ENCODE measurements around the gene AKT1.

AKT1 gene

GRCh38 chr14:104798300-104799243, 3.0 kb upstream of the AKT1 start:
- no peak for DNase-seq

GRCh38 chr14:104797115-104798044, 1.8 kb upstream of the AKT1 start:
- peak; percentile 31 to 80 for DNase-seq

- no peak for DNase-seq
Observed at GRCh38 chr14:104796687-104797081, 1.1 kb upstream of the AKT1 start.

- DNase-seq, result no peak
Observed at GRCh38 chr14:104795781-104796686, 486 bp upstream of the AKT1 start.

GRCh38 chr14:104794631-104794992, 936 bp downstream of the AKT1 start:
- DNase-seq, result no peak

GRCh38 chr14:104794099-104794498, 1.4 kb downstream of the AKT1 start:
- no peak for DNase-seq

- no peak for DNase-seq
Observed at GRCh38 chr14:104793703-104793959, 1.9 kb downstream of the AKT1 start.

- DNase-seq, result no peak
Observed at GRCh38 chr14:104792945-104793702, 2.4 kb downstream of the AKT1 start.

- DNase-seq, result no peak
Observed at GRCh38 chr14:104792101-104792884, 3.3 kb downstream of the AKT1 start.

GRCh38 chr14:104791425-104791824, 4.1 kb downstream of the AKT1 start:
- DNase-seq, result no peak

- DNase-seq, result no peak
Observed at GRCh38 chr14:104789752-104790743, 5.5 kb downstream of the AKT1 start.

- no peak for DNase-seq
Observed at GRCh38 chr14:104788873-104789663, 6.5 kb downstream of the AKT1 start.

GRCh38 chr14:104788161-104788818, 7.3 kb downstream of the AKT1 start:
- no peak for DNase-seq

GRCh38 chr14:104787736-104788135, 7.8 kb downstream of the AKT1 start:
- DNase-seq, result no peak

GRCh38 chr14:104786726-104787675, 8.5 kb downstream of the AKT1 start:
- DNase-seq, result no peak

- DNase-seq, result no peak
Observed at GRCh38 chr14:104786091-104786586, 9.4 kb downstream of the AKT1 start.

GRCh38 chr14:104785708-104786080, 9.9 kb downstream of the AKT1 start:
- no peak for DNase-seq

Data from SHP77 (cell line).